IMR-90 (cell line): ENCODE measurements around the gene FBP1. TPM values are rescaled to one million over a fixed set of nuclear protein-coding genes. Genes with fewer than 3 reads are reported as not detected.

Experiments used
- ATAC-seq: fragments of 200-7000 bp; cut with Tn5 transposase; 2 replicates; pipeline ENCODE4 v1.9.1; 2020; ENCODE audit warnings: low read depth, mild to moderate bottlenecking, moderate library complexity
- BruUV-seq: library from RNA; stranded (reverse); fragments of 400-500 nt; replicated peaks from 2 replicates; lab custom pipeline; 2021; lab: Mats Ljungman, UMichigan
- CTCF ChIA-PET: fragments of 300-600 bp; formaldehyde crosslinking; extraction: SDS; loops from one replicate; lab custom pipeline; 2021; ENCODE audit warnings: antibody characterized with exemption; lab: Yijun Ruan, JAX
- POLR2A ChIA-PET: fragments of 300-600 bp; sonication (Branson Sonifier 250); formaldehyde crosslinking; loops from one replicate; lab custom pipeline; 2022; ENCODE audit warnings: antibody characterized with exemption; ENCODE audit not compliant: unreplicated experiment; lab: Charles Lee
- DNase-seq: peaks from one replicate; pipeline ENCODE4 v3.0.0; 2013
- H2AFZ ChIP-seq: replicated peaks from 2 replicates; pipeline ENCODE3; 2013; ENCODE audit warnings: low read length, mild to moderate bottlenecking; ENCODE audit not compliant: poor library complexity
- H2AK5ac ChIP-seq: 2 replicates; pipeline ENCODE4 v1.6.1; 2013; ENCODE audit warnings: low read depth, low read length, inconsistent platforms
- H2AK9ac ChIP-seq: replicated peaks from 2 replicates; pipeline ENCODE3; 2013; ENCODE audit warnings: mild to moderate bottlenecking, low read depth, low read length, moderate library complexity; ENCODE audit not compliant: poor library complexity
- H2BK120ac ChIP-seq: 2 replicates; pipeline ENCODE4 v1.6.1; 2013; ENCODE audit warnings: low read depth, low read length, inconsistent platforms
- H2BK15ac ChIP-seq: 3 replicates; pipeline ENCODE4 v1.6.1; 2013; ENCODE audit warnings: low read depth, low read length, inconsistent platforms
- H2BK20ac ChIP-seq: 2 replicates; pipeline ENCODE4 v1.6.1; 2013; ENCODE audit warnings: low read depth, mild to moderate bottlenecking, inconsistent platforms, low read length, moderate library complexity
- H2BK5ac ChIP-seq: 2 replicates; pipeline ENCODE4 v1.6.1; 2013; ENCODE audit warnings: mild to moderate bottlenecking, low read depth, low read length, inconsistent platforms; ENCODE audit not compliant: poor library complexity, severe bottlenecking
- H3K14ac ChIP-seq: replicated peaks from 2 replicates; pipeline ENCODE4 v1.6.1; 2013; ENCODE audit warnings: low read depth, low read length, inconsistent platforms
- H3K18ac ChIP-seq: 2 replicates; pipeline ENCODE4 v1.6.1; 2013; ENCODE audit warnings: low read depth, low read length, control low read depth
- H3K23ac ChIP-seq: 2 replicates; pipeline ENCODE4 v1.6.1; 2013; ENCODE audit warnings: low read depth, low read length, inconsistent platforms
- H3K27ac ChIP-seq: 2 replicates; pipeline ENCODE4 v1.5.1; 2013; ENCODE audit warnings: mild to moderate bottlenecking, control low read depth, low read length; ENCODE audit not compliant: insufficient read depth
- H3K27me3 ChIP-seq: 2 replicates; pipeline ENCODE4 v1.6.1; 2013; ENCODE audit warnings: low read length; ENCODE audit not compliant: control insufficient read depth, insufficient read depth
- H3K36me3 ChIP-seq: 2 replicates; pipeline ENCODE4 v1.6.1; 2013; ENCODE audit warnings: low read length, mixed read lengths; ENCODE audit not compliant: control insufficient read depth, insufficient read depth
- H3K4ac ChIP-seq: 2 replicates; pipeline ENCODE4 v1.6.1; 2013; ENCODE audit warnings: low read depth, low read length, inconsistent platforms
- H3K4me1 ChIP-seq: 2 replicates; pipeline ENCODE4 v1.6.1; 2013; ENCODE audit warnings: low read length, mixed read lengths; ENCODE audit not compliant: control insufficient read depth, insufficient read depth
- H3K4me2 ChIP-seq: 2 replicates; pipeline ENCODE4 v1.6.1; 2013; ENCODE audit warnings: low read depth, mild to moderate bottlenecking, control low read depth, low read length, moderate library complexity
- H3K4me3 ChIP-seq: 2 replicates; pipeline ENCODE4 v1.5.1; 2013; ENCODE audit warnings: low read depth, mild to moderate bottlenecking, control low read depth, low read length, moderate library complexity; ENCODE audit not compliant: insufficient read depth
- H3K56ac ChIP-seq: 2 replicates; pipeline ENCODE4 v1.6.1; 2013; ENCODE audit warnings: low read length, inconsistent platforms; ENCODE audit not compliant: insufficient read depth; ENCODE audit errors: extremely low read depth
- H3K79me1 ChIP-seq, 2 experiments: 2 replicates each; pipeline ENCODE4 v1.6.1; 2013; ENCODE audit warnings: low read length in 2 of 2, inconsistent platforms in 1 of 2, low read depth in 1 of 2
- H3K9ac ChIP-seq: 2 replicates; pipeline ENCODE4 v1.6.1; 2013; ENCODE audit warnings: low read depth, low read length, control low read depth
- H3K9me1 ChIP-seq: 2 replicates; pipeline ENCODE4 v1.6.1; 2013; ENCODE audit warnings: low read length, inconsistent platforms; ENCODE audit not compliant: insufficient read depth
- H3K9me3 ChIP-seq: 2 replicates; pipeline ENCODE4 v1.6.1; 2013; ENCODE audit warnings: low read length; ENCODE audit not compliant: control insufficient read depth, insufficient read depth
- H4K20me1 ChIP-seq: 2 replicates; pipeline ENCODE4 v1.6.1; 2013; ENCODE audit warnings: low read length, inconsistent platforms; ENCODE audit not compliant: insufficient read depth
- H4K5ac ChIP-seq: 2 replicates; pipeline ENCODE4 v1.6.1; 2013; ENCODE audit warnings: mild to moderate bottlenecking, low read depth, low read length, control low read depth
- H4K8ac ChIP-seq, 2 experiments: 2 replicates each; pipeline ENCODE4 v1.6.1; 2013; ENCODE audit warnings: low read depth in 2 of 2, low read length in 2 of 2, control low read depth in 1 of 2, inconsistent platforms in 1 of 2
- H4K91ac ChIP-seq: 2 replicates; pipeline ENCODE4 v1.6.1; 2013; ENCODE audit warnings: low read depth, low read length, inconsistent platforms; ENCODE audit not compliant: insufficient read depth
- BHLHE40 ChIP-seq: fragments of 150-350 bp; IDR thresholded peaks from 2 replicates; pipeline ENCODE4 v1.6.1; 2016; ENCODE audit warnings: mild to moderate bottlenecking, low read depth, low read length
- CHD1 ChIP-seq: IDR thresholded peaks from 2 replicates; pipeline ENCODE4 v1.6.1; 2012; ENCODE audit warnings: low read depth, low read length, improper control_type of control experiment
- CTCF ChIP-seq: conservative IDR thresholded peaks from 2 replicates; pipeline ENCODE4 v1.5.1; 2012; ENCODE audit warnings: mild to moderate bottlenecking, low read depth, low read length, improper control_type of control experiment
- ELK1 ChIP-seq: fragments of 150-350 bp; IDR thresholded peaks from 2 replicates; pipeline ENCODE4 v1.6.1; 2016; ENCODE audit warnings: low read depth, mild to moderate bottlenecking, low read length, moderate library complexity, borderline replicate concordance
- MAFK ChIP-seq: IDR thresholded peaks from 2 replicates; pipeline ENCODE4 v1.6.1; 2012; ENCODE audit warnings: low read depth, low read length, improper control_type of control experiment
- MXI1 ChIP-seq: IDR thresholded peaks from 2 replicates; pipeline ENCODE4 v1.6.1; 2012; ENCODE audit warnings: low read depth, mild to moderate bottlenecking, low read length, moderate library complexity, borderline replicate concordance
- POLR2A ChIP-seq: IDR thresholded peaks from 2 replicates; pipeline ENCODE4 v1.6.1; 2012; ENCODE audit warnings: mild to moderate bottlenecking, low read depth, low read length
- RCOR1 ChIP-seq: IDR thresholded peaks from 2 replicates; pipeline ENCODE4 v1.6.1; 2012; ENCODE audit warnings: mild to moderate bottlenecking, low read length, improper control_type of control experiment; ENCODE audit not compliant: insufficient replicate concordance
- SMC3 ChIP-seq: fragments of 150-350 bp; IDR thresholded peaks from 2 replicates; pipeline ENCODE4 v1.6.1; 2016; ENCODE audit warnings: low read depth, mild to moderate bottlenecking, antibody characterized with exemption, low read length, moderate library complexity
- USF2 ChIP-seq: fragments of 150-350 bp; IDR thresholded peaks from 2 replicates; pipeline ENCODE4 v1.6.1; 2017; ENCODE audit warnings: mild to moderate bottlenecking, antibody characterized with exemption, low read length, low read depth
- WGBS, 2 experiments: methylation state at CpG; one replicate each; pipeline versions ENCODE4 v1.1.5 to v1.1.7; 2013; ENCODE audit warnings: missing lambda C conversion rate in 2 of 2; ENCODE audit not compliant: insufficient read length in 1 of 2; ENCODE audit errors: extremely low coverage in 2 of 2; 5-methylcytosine and 5-hydroxymethylcytosine counted together
- dilution Hi-C: fragments of 300-500 bp; cut with HindIII; formaldehyde crosslinking; loops from one replicate; pipeline ENCODE4 v1.14.3; 2018; ENCODE audit warnings: low sequenced_read_pairs; ENCODE audit not compliant: unreplicated experiment
- in situ Hi-C: fragments of 300-500 bp; cut with MboI; formaldehyde crosslinking; loops from 3 replicates; pipeline ENCODE4 v1.14.3; 2019; ENCODE audit warnings: low sequenced_read_pairs, inconsistent platforms, mixed read lengths
- intact Hi-C: fragments of 100-400 bp; cut with micrococcal nuclease; formaldehyde crosslinking; loops from 2 replicates; pipeline ENCODE4 v1.10.0; 2022
- polyA plus RNA-seq, 3 experiments: library from polyadenylated mRNA; depleted of rRNA; stranded (reverse); fragments of >200 nt; gene quantifications; 2 replicates each; pipeline ENCODE4 v1.2.3, GENCODE V29; 2012; ENCODE audit warnings: low replicate concordance in 1 of 3
- total RNA-seq: library from RNA; depleted of rRNA; stranded (reverse); fragments of >200 nt; gene quantifications from 2 replicates; pipeline ENCODE4 v1.2.3, GENCODE V29; 2012

FBP1 gene
- total and polyA plus RNA-seq, 2 of the 4 experiments (the other 2 are of a cell fraction) = not detected

GRCh38 chr9:94685359-94685758 is 46.0 kb upstream of the FBP1 start:
- ChIA-PET POLR2A (no interaction called here), CTCF (interaction anchor here (1.0 kb wide), 1 partner anchor 443 kb away, joined by 3 read pairs; no protein-coding TSS in a partner anchor)
- Histone ChIP-seq H4K5ac (no peak overlapping the region), H3K9me3 (peaks cover 2% of the 10 kb centered on the region; the same call in 1 of the 2 replicates), H4K20me1 (no peaks in the 10 kb centered on the region), H3K23ac (no peak overlapping the region), H3K9ac (no peak overlapping the region), H3K56ac (no peak overlapping the region), H3K18ac (no peak overlapping the region), H4K91ac (no peak overlapping the region), H2BK120ac (no peak overlapping the region), H3K14ac (no peak overlapping the region), H3K79me1 (no peaks in the 10 kb centered on the region), H3K27me3 (peaks cover 8% of the 10 kb centered on the region), H3K27ac (no peak overlapping the region), H2BK5ac (no peak overlapping the region), H2BK15ac (no peak overlapping the region), H2BK20ac (no peak overlapping the region), H3K4me3 (no peak overlapping the region), H2AK5ac (no peak overlapping the region), H4K8ac (no peak overlapping the region), H2AFZ (no peak overlapping the region), H3K4ac (no peak overlapping the region), H2AK9ac (no peak overlapping the region), H3K36me3 (no peaks in the 10 kb centered on the region), H3K4me2 (no peak overlapping the region), H3K9me1 (no peaks in the 10 kb centered on the region), H3K4me1 (no peaks in the 10 kb centered on the region)
- 100% methylated on average over 1 of the region's 2 CpGs; no CpG with 5 or more reads in 1 of the 2 experiments for WGBS, 2 experiments
- DNase-seq (no peak), ATAC-seq (no peak)
- intact Hi-C loops = no loop called here
- in situ Hi-C loops = loop anchor here (10.0 kb wide), 1 partner anchor 319 kb away; no protein-coding TSS in a partner anchor
- dilution Hi-C loops = no loop called here
- TF ChIP-seq RCOR1 (no peak), SMC3 (no peak), MXI1 (no peak), ELK1 (no peak), USF2 (no peak), CHD1 (no peak), CTCF (no peak), POLR2A (no peak), MAFK (no peak), BHLHE40 (no peak)
- no TSS peak for BruUV-seq
